MM.1S (cell line): ENCODE data around the gene ANKRD60.

Source experiments
- DNase-seq: peaks from one replicate; pipeline ENCODE4 v3.0.0-alpha.2; 2015
- H2AFZ ChIP-seq: fragments of 300-600 bp; sonication (generic); 2 replicates; pipeline ENCODE4 v1.6.0; 2016; ENCODE audit warnings: antibody characterized with exemption, low read length
- H3F3A ChIP-seq: fragments of 300-600 bp; sonication (generic); 2 replicates; pipeline ENCODE4 v1.6.1; 2016; ENCODE audit warnings: mild to moderate bottlenecking, antibody characterized with exemption, low read length, moderate library complexity, mixed read lengths; ENCODE audit not compliant: insufficient read depth
- H3K27ac ChIP-seq: fragments of 300-600 bp; sonication (generic); 2 replicates; pipeline ENCODE4 v1.5.1; 2016; ENCODE audit warnings: mild to moderate bottlenecking, low read length
- H3K27me3 ChIP-seq: fragments of 300-600 bp; sonication (generic); replicated peaks from 2 replicates; pipeline ENCODE4 v1.6.0; 2016; ENCODE audit warnings: low read length; ENCODE audit not compliant: insufficient read depth
- H3K36me3 ChIP-seq: fragments of 300-600 bp; sonication (generic); replicated peaks from 2 replicates; pipeline ENCODE4 v1.6.1; 2016; ENCODE audit warnings: mild to moderate bottlenecking, low read length, mixed read lengths; ENCODE audit not compliant: insufficient read depth
- H3K4me1 ChIP-seq: fragments of 300-600 bp; sonication (generic); 2 replicates; pipeline ENCODE4 v1.6.1; 2016; ENCODE audit warnings: low read length, mixed read lengths
- H3K4me2 ChIP-seq: fragments of 300-600 bp; sonication (generic); 2 replicates; pipeline ENCODE4 v1.6.0; 2016; ENCODE audit warnings: low read depth, low read length
- H3K4me3 ChIP-seq: fragments of 300-600 bp; sonication (generic); 2 replicates; pipeline ENCODE4 v1.5.1; 2016; ENCODE audit warnings: low read length, mixed read lengths
- H3K79me2 ChIP-seq: fragments of 300-600 bp; sonication (generic); 2 replicates; pipeline ENCODE4 v1.6.1; 2016; ENCODE audit warnings: mixed run types, low read length, mixed read lengths
- H3K9ac ChIP-seq: fragments of 300-600 bp; sonication (generic); 2 replicates; pipeline ENCODE4 v1.6.1; 2016; ENCODE audit warnings: low read length, mixed read lengths
- H3K9me2 ChIP-seq: fragments of 300-600 bp; sonication (generic); replicated peaks from 2 replicates; pipeline ENCODE4 v1.6.1; 2016; ENCODE audit warnings: mild to moderate bottlenecking, low read length, mixed read lengths; ENCODE audit not compliant: insufficient read depth
- H3K9me3 ChIP-seq: fragments of 300-600 bp; sonication (generic); replicated peaks from 2 replicates; pipeline ENCODE4 v1.6.1; 2016; ENCODE audit warnings: mild to moderate bottlenecking, low read length, mixed read lengths; ENCODE audit not compliant: insufficient read depth
- H4K20me1 ChIP-seq: fragments of 300-600 bp; sonication (generic); 2 replicates; pipeline ENCODE4 v1.6.1; 2016; ENCODE audit warnings: mild to moderate bottlenecking, low read length, moderate library complexity, mixed read lengths; ENCODE audit not compliant: insufficient read depth
- CTCF ChIP-seq: fragments of 300-600 bp; sonication (generic); IDR thresholded peaks from 2 replicates; pipeline ENCODE4 v1.5.1; 2016; ENCODE audit warnings: antibody characterized with exemption, low read length, mixed read lengths
- EZH2 ChIP-seq: fragments of 300-600 bp; sonication (generic); optimal IDR thresholded peaks from 2 replicates; pipeline ENCODE3; 2017; ENCODE audit warnings: low read depth, mild to moderate bottlenecking, antibody characterized with exemption, low read length, mixed read lengths
- EZH2phosphoT487 ChIP-seq: fragments of 300-600 bp; sonication (generic); IDR thresholded peaks from 2 replicates; pipeline ENCODE4 v1.6.1; 2018; ENCODE audit warnings: antibody characterized with exemption, low read length

Gene ANKRD60

GRCh38 chr20:58244517-58245030, 16.1 kb upstream of the ANKRD60 start:
- Histone ChIP-seq H2AFZ (no peak overlapping the region), H3K4me2 (no peak overlapping the region), H4K20me1 (no peaks in the 10 kb centered on the region), H3K79me2 (no peaks in the 10 kb centered on the region), H3K4me1 (no peaks in the 10 kb centered on the region), H3K9ac (no peak overlapping the region), H3K9me3 (no peaks in the 10 kb centered on the region), H3F3A (no peaks in the 10 kb centered on the region), H3K9me2 (no peaks in the 10 kb centered on the region), H3K27me3 (no peaks in the 10 kb centered on the region), H3K36me3 (no peaks in the 10 kb centered on the region), H3K4me3 (no peak overlapping the region), H3K27ac (no peak overlapping the region)
- no peak for TF ChIP-seq EZH2
- no peak for TF ChIP-seq CTCF
- TF ChIP-seq EZH2phosphoT487: no peak
- no peak for DNase-seq

GRCh38 chr20:58243653-58244410, 15.4 kb upstream of the ANKRD60 start:
- Histone ChIP-seq H3K9me3 (no peaks in the 10 kb centered on the region), H3K9ac (no peak overlapping the region), H3K36me3 (no peaks in the 10 kb centered on the region), H2AFZ (no peak overlapping the region), H3K4me1 (no peaks in the 10 kb centered on the region), H3K9me2 (no peaks in the 10 kb centered on the region), H3K4me3 (no peak overlapping the region), H3K4me2 (no peak overlapping the region), H4K20me1 (no peaks in the 10 kb centered on the region), H3K27me3 (no peaks in the 10 kb centered on the region), H3K27ac (no peak overlapping the region), H3K79me2 (no peaks in the 10 kb centered on the region), H3F3A (no peaks in the 10 kb centered on the region)
- no peak for DNase-seq
- TF ChIP-seq EZH2 (no peak), CTCF (no peak), EZH2phosphoT487 (no peak)

- H3K9me3 ChIP-seq: no peaks in the 10 kb centered on the region
- H3K36me3 ChIP-seq: no peaks in the 10 kb centered on the region
These were observed 14.4 kb upstream of the ANKRD60 start for GRCh38 chr20:58242824-58243223.

More at GRCh38 chr20:58242824-58243223, 14.4 kb upstream of the ANKRD60 start:
- Histone ChIP-seq H3K4me3 (no peak overlapping the region), H3K27me3 (no peaks in the 10 kb centered on the region), H3K79me2 (no peaks in the 10 kb centered on the region), H3K27ac (no peak overlapping the region), H4K20me1 (no peaks in the 10 kb centered on the region), H3K4me2 (no peak overlapping the region), H3K9ac (no peak overlapping the region), H3F3A (no peaks in the 10 kb centered on the region), H3K4me1 (no peaks in the 10 kb centered on the region), H3K9me2 (no peaks in the 10 kb centered on the region), H2AFZ (no peak overlapping the region)
- no peak for TF ChIP-seq EZH2phosphoT487
- no peak for TF ChIP-seq EZH2
- no peak for TF ChIP-seq CTCF
- DNase-seq: no peak
